ENCODE data around the gene S100A8.

- TF ChIP-seq CTCF (IDR thresholded peaks at IDR 0.05; ENCODE audit: low read depth, low read length) (no peak), POLR2A (IDR thresholded peaks at IDR 0.05; ENCODE audit: extremely low read depth, insufficient read length) (no peak)
Observed at GRCh38 chr1:153392258-153392657, 1.4 kb upstream of the S100A8 start.

Measured in NB4 (cell line).